Measurements from ENCODE around the gene OR2F1. TPM values are rescaled to one million over a fixed set of nuclear protein-coding genes. Genes with fewer than 3 reads are reported as not detected.

OR2F1 gene
- total RNA-seq, 1 experiment from 2014 or later, result not detected

DNA sequence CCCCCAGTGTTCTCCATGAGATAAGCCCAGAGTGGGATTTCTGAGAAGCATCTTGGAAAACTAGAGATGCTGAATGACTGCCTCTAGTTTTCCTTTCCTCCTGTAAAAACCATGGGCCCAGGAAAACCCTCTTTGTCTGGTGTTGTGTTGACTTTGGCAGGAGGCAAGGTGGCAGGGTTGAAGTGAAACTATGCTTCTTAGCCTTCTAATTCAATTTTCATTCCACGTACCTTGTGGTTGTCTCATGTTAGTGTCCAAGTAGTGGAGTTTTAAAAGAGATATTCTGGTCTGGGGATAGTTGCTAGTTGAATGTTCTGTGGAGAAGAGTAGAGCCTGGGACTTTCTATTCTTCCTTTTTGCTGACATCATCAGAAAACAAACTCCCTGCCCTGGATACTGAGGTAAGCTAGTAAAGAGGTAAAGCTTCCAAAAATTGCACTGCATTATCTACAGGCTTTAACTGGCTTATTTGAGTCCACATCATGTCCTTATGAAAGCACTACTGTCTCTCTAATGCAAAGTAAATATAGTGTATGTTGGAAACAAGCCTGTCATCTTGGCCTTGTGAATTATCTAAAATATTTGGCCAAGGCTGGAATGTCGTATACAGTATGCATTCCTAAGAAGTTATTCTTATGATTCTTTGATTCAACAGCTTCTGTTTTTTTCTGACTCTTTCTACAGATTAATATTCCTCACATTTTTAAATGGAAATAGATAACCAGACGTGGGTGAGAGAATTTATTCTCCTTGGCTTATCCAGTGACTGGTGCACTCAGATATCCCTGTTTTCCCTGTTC, 19.9 kb upstream of the OR2F1 start, which contains the start of gene OR2F2:
TSS of gene OR2F2 (plus strand) at position 708 of the 800 bp plus-strand sequence. CDS start at position 708, 0 bp downstream.
- H3K27me3 ChIP-seq (ENCODE audit: insufficient read depth, low read length), result no peaks in the 10 kb centered on the region
- H3K36me3 ChIP-seq (ENCODE audit: control insufficient read depth in 1 of 2, insufficient read depth in 2 of 2, low read length in 2 of 2), result no peaks in the 10 kb centered on the region
- no peak within 1 kb of the TSS for H3K9ac ChIP-seq (ENCODE audit: low read length)
- H3K9me2 ChIP-seq (ENCODE audit: insufficient read depth), result peaks cover 2% of the 10 kb centered on the region; the same call in 1 of the 2 replicates
- H3K4me3 ChIP-seq (replicated peaks in 1 of 2; ENCODE audit: low read depth in 1 of 2, low read length in 2 of 2), result no peak within 1 kb of the TSS
- H3K27ac ChIP-seq (ENCODE audit: low read depth, low read length), result no peak within 1 kb of the TSS
- ChIA-PET POLR2A (no interaction called here), CTCF (no interaction called here), RAD21 (ENCODE audit: low non-redundant PET in 1 of 2, low total read pairs in 2 of 2, uncharacterized antibody in 2 of 2, unreplicated experiment in 2 of 2) (no interaction called here)
- no peak within 1 kb of the TSS for H2AFZ ChIP-seq (ENCODE audit: low read depth, low read length, poor library complexity, severe bottlenecking)
- ATAC-seq (no peak), DNase-seq (ENCODE audit: low read depth, low spot score) (no peak)
- intact Hi-C loops (cut with micrococcal nuclease), result no loop called here
- BruUV-seq (replicated peaks), result no TSS peak
- H3K79me2 ChIP-seq (ENCODE audit: insufficient read depth, low read length), result no peaks in the 10 kb centered on the region
- H4K20me1 ChIP-seq (ENCODE audit: insufficient read depth), result no peaks in the 10 kb centered on the region
- H3K9me3 ChIP-seq (ENCODE audit: control insufficient read depth in 1 of 2, insufficient read depth in 1 of 2, low read depth in 1 of 2, low read length in 2 of 2), result no peaks in the 10 kb centered on the region
- no peak within 1 kb of the TSS for H3K4me2 ChIP-seq (ENCODE audit: low read length)
- H3K4me1 ChIP-seq (ENCODE audit: control insufficient read depth in 1 of 2, insufficient read depth in 2 of 2, low read length in 2 of 2), result no peaks in the 10 kb centered on the region
- TF ChIP-seq ZFX (IDR thresholded peaks at IDR 0.05), result no peak
- no peak for TF ChIP-seq SIN3A (IDR thresholded peaks at IDR 0.05; ENCODE audit: low read depth)
- TF ChIP-seq, protein P1, sequence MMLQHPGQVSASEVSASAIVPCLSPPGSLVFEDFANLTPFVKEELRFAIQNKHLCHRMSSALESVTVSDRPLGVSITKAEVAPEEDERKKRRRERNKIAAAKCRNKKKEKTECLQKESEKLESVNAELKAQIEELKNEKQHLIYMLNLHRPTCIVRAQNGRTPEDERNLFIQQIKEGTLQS (IDR thresholded peaks at IDR 0.05), result no peak
- TF ChIP-seq CEBPB (IDR thresholded peaks at IDR 0.05; ENCODE audit: low read depth), result no peak
- no peak for TF ChIP-seq TCF7L2 (IDR thresholded peaks at IDR 0.05; ENCODE audit: borderline replicate concordance, extremely low read depth, insufficient read depth, insufficient read length)
- TF ChIP-seq SRF (IDR thresholded peaks at IDR 0.05; ENCODE audit: low read depth), result no peak
- no peak for TF ChIP-seq YY1 (IDR thresholded peaks at IDR 0.05; ENCODE audit: extremely low read depth, insufficient replicate concordance, low read depth, low read length)
- no peak for TF ChIP-seq JUND (IDR thresholded peaks at IDR 0.05)
- TF ChIP-seq CTCF (IDR thresholded peaks at IDR 0.05 in 2 of 3, conservative IDR thresholded peaks at IDR 0.05 in 1 of 3; ENCODE audit: borderline replicate concordance in 1 of 3, insufficient read depth in 1 of 3, low read depth in 2 of 3, low read length in 2 of 3), result no peak
- no peak for TF ChIP-seq RAD21 (IDR thresholded peaks at IDR 0.05; ENCODE audit: low read depth)
- TF ChIP-seq POLR2A (IDR thresholded peaks at IDR 0.05; ENCODE audit: borderline replicate concordance, extremely low read depth, insufficient read depth, insufficient read length), result no peak
- no peak for TF ChIP-seq REST (IDR thresholded peaks at IDR 0.05; ENCODE audit: low read depth)
- TF ChIP-seq ELF1 (IDR thresholded peaks at IDR 0.05; ENCODE audit: borderline replicate concordance, low read depth), result no peak
